Measurements from ENCODE around the gene MCF2L2.
"Not testable (repeated sequence)": the region's sequence is repeated elsewhere in the genome, so short reads cannot be mapped to it uniquely, and the experiment has no call there.

The MCF2L2 gene

GRCh38 chr3:183434992-183435391, 6.6 kb upstream of the MCF2L2 start:
- Mint-ChIP-seq H3K4me3 (no peak overlapping the region), H3K4me1 (peaks cover 31% of the 10 kb centered on the region), H3K27ac (no peak overlapping the region), H3K36me3 (ENCODE audit: low read depth) (no peaks in the 10 kb centered on the region), H3K9me3 (no peaks in the 10 kb centered on the region), H3K27me3 (peaks cover 2% of the 10 kb centered on the region)
- ATAC-seq: no peak
- no peak for DNase-seq

- DNase-seq: no peak
- Mint-ChIP-seq H3K27me3 (peaks cover 5% of the 10 kb centered on the region), H3K9me3 (no peaks in the 10 kb centered on the region), H3K4me3 (no peak overlapping the region), H3K4me1 (peaks cover 33% of the 10 kb centered on the region), H3K36me3 (ENCODE audit: low read depth) (no peaks in the 10 kb centered on the region), H3K27ac (no peak overlapping the region)
- no peak for ATAC-seq
Measured at GRCh38 chr3:183434503-183434902, 6.1 kb upstream of the MCF2L2 start.

DNA sequence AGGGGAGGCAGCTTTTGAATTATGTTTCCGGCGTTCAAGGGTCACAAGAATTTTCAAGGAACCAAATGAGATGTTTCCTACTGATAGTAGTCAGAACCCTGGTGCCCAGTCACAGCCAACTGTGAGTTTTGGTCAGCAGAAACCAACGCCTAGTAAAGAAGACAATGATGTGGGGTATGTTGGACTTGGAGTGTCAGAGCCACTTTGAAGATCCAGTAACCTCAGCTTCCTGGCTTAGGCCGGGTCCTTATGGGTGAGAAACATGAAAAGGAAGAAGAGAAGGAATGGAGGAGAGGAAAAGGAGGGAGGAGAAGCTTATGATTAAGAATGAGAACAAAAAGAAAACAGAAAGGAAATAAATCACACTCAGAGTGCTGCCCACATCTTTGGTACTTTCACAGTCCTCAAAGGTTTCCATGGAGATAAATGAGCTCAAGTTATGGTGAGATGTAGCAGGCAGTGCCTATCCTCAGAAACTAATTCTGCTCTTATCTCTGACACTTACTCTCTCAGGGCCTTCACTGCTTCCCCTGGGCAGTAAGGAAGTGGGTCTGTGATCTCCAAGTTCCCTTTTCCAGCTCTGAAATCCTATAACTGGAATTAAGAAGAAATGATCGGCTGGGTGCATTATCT, 2.0 kb upstream of the MCF2L2 start:
- peak; percentile 78 for ATAC-seq
- no peak overlapping the region for H3K4me3 Mint-ChIP-seq
- no peaks in the 10 kb centered on the region for H3K36me3 Mint-ChIP-seq (ENCODE audit: low read depth)
- peaks cover 43% of the 10 kb centered on the region for H3K4me1 Mint-ChIP-seq
- H3K9me3 Mint-ChIP-seq: no peaks in the 10 kb centered on the region
- H3K27ac Mint-ChIP-seq: peak overlapping the region; percentile 75
- no peak for DNase-seq
- peaks cover 20% of the 10 kb centered on the region for H3K27me3 Mint-ChIP-seq

GRCh38 chr3:183427876-183428446, 458 bp downstream of the MCF2L2 start:
- H3K4me1 Mint-ChIP-seq: peaks cover 52% of the 10 kb centered on the region
- no peaks in the 10 kb centered on the region for H3K9me3 Mint-ChIP-seq
- DNase-seq (peak; percentile 42), ATAC-seq (peak; percentile 6)
- H3K27me3 Mint-ChIP-seq: peaks cover 20% of the 10 kb centered on the region
- no peak overlapping the region for H3K27ac Mint-ChIP-seq
- no peaks in the 10 kb centered on the region for H3K36me3 Mint-ChIP-seq (ENCODE audit: low read depth)
- peak overlapping the region; percentile 85 for H3K4me3 Mint-ChIP-seq

DNA sequence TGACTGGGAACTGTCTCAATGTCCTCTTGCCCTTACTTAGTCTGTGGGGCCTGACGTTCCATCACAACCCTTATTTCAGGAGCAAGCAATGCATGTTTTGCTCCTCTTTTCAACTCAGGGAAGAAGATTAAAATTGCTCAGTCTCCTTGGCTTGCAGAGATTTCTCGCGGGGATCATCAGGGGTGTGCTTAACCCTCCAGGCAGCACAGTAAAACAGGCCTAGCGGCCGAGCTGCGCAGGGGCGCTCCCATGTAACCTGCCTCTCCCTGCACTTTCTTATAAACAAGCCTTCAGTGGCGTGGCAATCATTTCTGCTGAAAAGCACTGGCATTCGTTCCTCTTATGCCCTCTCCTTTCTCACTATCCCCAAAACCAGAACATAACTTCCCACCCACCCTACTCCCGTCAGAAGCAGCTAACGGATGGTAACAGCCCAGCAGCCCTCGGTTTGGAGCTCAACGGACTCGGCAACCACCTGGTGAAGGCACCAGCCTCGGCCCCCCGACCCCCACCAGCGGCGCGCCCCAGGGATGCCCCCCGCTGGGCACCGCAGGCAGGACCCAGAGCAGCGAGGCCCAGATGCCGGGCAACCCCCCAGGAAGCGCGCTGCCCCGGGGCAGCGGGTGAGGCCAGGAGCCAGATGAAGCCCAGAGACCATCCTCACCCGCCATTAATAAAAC, 1.1 kb downstream of the MCF2L2 start:
- peaks cover 52% of the 10 kb centered on the region for H3K4me1 Mint-ChIP-seq

DNA sequence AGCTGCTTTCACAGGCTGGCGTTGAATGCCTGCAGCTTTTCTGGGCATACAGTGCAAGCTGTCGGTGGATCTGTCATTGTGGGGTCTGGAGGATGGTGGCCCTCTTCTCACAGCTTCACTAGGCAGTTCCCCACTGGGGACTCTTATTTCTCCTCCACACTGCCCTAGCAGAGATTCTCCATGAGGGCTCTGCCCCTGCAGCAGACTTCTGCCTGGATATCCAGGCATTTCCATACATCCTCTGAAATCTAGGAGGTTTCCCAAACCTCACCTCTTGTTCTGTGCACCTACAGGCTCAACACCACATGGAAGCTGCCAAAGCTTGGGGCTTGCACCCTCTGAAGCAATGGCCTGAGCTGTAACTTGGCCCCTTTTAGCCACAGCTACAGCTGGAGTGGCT, 9.6 kb downstream of the MCF2L2 start:
- H3K27me3 Mint-ChIP-seq, H3K4me1 Mint-ChIP-seq, ATAC-seq, DNase-seq, H3K27ac Mint-ChIP-seq, H3K4me3 Mint-ChIP-seq: not testable (repeated sequence)
- H3K9me3 Mint-ChIP-seq: peaks cover 32% of the 10 kb centered on the region
- H3K36me3 Mint-ChIP-seq (ENCODE audit: low read depth): peaks cover 18% of the 10 kb centered on the region

More for the DNA sequence above, 1.1 kb downstream of the MCF2L2 start:
- H3K27me3 Mint-ChIP-seq: peaks cover 22% of the 10 kb centered on the region
- no peak for ATAC-seq
- no peaks in the 10 kb centered on the region for H3K36me3 Mint-ChIP-seq (ENCODE audit: low read depth)
- peak overlapping the region; percentile 85 for H3K4me3 Mint-ChIP-seq
- no peak for DNase-seq
- peak overlapping the region; percentile 48 for H3K27ac Mint-ChIP-seq
- peaks cover 2% of the 10 kb centered on the region for H3K9me3 Mint-ChIP-seq

DNA sequence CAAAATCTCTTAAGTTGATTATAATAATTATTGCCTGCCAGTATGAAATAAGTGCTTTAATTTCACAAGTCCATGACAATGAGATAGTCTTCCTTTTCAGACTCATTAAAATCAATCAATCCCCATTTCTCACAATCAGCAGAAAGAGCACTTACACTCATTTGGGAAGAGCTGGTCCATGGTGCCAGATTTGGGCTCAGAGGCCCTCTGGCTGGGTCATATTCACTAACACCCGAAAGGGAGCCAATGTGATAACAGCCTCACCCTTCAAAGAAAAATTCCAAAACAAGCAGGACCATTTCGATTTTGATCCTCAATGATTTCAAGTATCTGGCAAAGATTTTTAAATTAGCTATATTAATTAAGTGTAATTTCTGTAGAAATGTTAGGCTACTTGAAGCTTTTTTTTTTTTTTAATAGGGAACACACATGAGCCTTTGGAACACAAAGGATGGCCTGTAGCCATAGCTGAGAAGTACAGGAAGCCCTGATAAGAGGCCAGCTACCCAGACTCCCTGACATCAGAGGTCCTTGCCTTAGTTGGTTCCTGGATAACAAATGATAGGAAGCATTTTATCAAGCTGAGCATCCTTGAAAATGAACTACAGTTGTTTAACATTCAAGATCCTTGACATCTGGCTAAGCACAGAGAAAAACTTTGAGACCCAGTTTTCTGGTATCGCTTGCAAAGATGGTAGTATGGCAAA, 17.1 kb downstream of the MCF2L2 start:
- H3K36me3 Mint-ChIP-seq (ENCODE audit: low read depth): no peaks in the 10 kb centered on the region
- ATAC-seq (no peak), DNase-seq (no peak)
- H3K27me3 Mint-ChIP-seq: peaks cover 4% of the 10 kb centered on the region
- no peak overlapping the region for H3K4me3 Mint-ChIP-seq
- no peaks in the 10 kb centered on the region for H3K4me1 Mint-ChIP-seq
- H3K9me3 Mint-ChIP-seq: no peaks in the 10 kb centered on the region
- no peak overlapping the region for H3K27ac Mint-ChIP-seq

DNA sequence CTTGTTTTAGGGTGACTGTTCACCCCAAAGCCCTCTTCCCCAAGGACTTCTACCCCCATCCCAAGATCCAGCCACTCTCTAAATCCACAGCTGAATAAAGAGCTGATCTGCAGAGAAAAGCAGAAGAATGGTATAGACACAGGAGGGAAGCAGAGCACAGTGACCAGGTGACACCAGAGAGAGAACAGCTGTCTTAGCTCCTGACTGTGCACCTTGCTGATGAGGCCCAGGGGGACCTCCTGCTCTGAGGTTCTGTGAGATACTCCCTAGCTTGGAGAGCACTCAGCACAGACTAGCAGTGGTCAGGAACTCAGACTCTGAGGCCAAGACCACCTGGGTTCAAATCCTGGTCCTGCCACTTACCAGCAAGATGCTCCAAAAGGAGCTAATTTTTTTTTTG, 17.7 kb downstream of the MCF2L2 start:
- H3K36me3 Mint-ChIP-seq (ENCODE audit: low read depth): no peaks in the 10 kb centered on the region
- H3K27me3 Mint-ChIP-seq: peaks cover 4% of the 10 kb centered on the region
- H3K4me3 Mint-ChIP-seq: no peak overlapping the region
- DNase-seq: no peak
- no peaks in the 10 kb centered on the region for H3K4me1 Mint-ChIP-seq
- no peak overlapping the region for H3K27ac Mint-ChIP-seq
- ATAC-seq: no peak
- H3K9me3 Mint-ChIP-seq: no peaks in the 10 kb centered on the region

DNA sequence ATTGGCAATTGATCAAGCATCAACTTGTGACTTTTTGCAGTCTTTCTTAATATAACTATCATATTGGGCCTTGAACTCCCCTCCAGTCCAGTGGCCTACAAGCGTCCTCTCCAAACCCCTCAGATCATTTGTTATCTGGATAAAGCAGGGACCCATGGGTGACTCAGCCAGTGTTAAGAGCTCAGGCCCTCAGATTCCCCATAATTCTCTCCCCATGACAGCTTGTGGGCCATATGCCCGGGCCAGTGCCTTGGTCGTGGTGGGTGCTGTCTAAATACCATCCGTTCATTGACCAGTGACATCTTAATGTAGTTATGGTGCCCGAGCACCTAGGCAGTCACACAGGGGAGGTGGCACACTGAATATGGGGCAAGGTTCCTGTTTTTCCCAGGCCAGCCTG, 18.1 kb downstream of the MCF2L2 start:
- no peak overlapping the region for H3K4me3 Mint-ChIP-seq
- H3K27ac Mint-ChIP-seq: no peak overlapping the region
- no peaks in the 10 kb centered on the region for H3K4me1 Mint-ChIP-seq
- DNase-seq (no peak), ATAC-seq (no peak)
- no peaks in the 10 kb centered on the region for H3K27me3 Mint-ChIP-seq
- H3K9me3 Mint-ChIP-seq: no peaks in the 10 kb centered on the region
- H3K36me3 Mint-ChIP-seq (ENCODE audit: low read depth): no peaks in the 10 kb centered on the region

DNA sequence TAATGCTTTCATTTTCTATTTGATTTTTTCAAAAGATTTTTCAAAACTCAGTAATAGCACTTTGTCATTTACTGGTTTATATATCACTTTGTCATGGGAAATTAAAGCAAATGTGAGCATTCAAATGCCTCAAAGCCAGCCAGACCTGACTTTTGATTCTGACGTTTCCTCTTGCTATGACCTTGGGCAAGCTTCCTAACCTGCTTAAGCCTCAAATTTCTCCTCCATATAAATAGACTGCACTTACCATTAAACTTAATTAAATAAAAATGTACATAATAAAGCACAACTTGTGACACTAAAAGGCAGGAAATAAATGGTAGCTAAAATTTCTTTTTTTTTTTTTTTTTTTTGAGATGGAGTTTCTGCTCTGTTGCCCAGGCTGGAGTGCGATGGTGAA, 19.2 kb downstream of the MCF2L2 start:
- no peak overlapping the region for H3K27ac Mint-ChIP-seq
- H3K36me3 Mint-ChIP-seq (ENCODE audit: low read depth): no peaks in the 10 kb centered on the region
- no peaks in the 10 kb centered on the region for H3K27me3 Mint-ChIP-seq
- DNase-seq (no peak), ATAC-seq (no peak)
- no peaks in the 10 kb centered on the region for H3K9me3 Mint-ChIP-seq
- H3K4me3 Mint-ChIP-seq: no peak overlapping the region
- H3K4me1 Mint-ChIP-seq: no peaks in the 10 kb centered on the region

- DNase-seq (no peak), ATAC-seq (no peak)
- Mint-ChIP-seq H3K36me3 (ENCODE audit: low read depth) (no peaks in the 10 kb centered on the region), H3K4me1 (peaks cover 2% of the 10 kb centered on the region), H3K27me3 (no peaks in the 10 kb centered on the region), H3K9me3 (no peaks in the 10 kb centered on the region), H3K4me3 (no peak overlapping the region), H3K27ac (no peak overlapping the region)
Measured at GRCh38 chr3:183401678-183402077, 26.7 kb downstream of the MCF2L2 start.

GRCh38 chr3:183400352-183400751, 28.1 kb downstream of the MCF2L2 start:
- no peak overlapping the region for H3K4me3 Mint-ChIP-seq
- peaks cover 2% of the 10 kb centered on the region for H3K4me1 Mint-ChIP-seq

GRCh38 chr3:183396662-183397391, 31.6 kb downstream of the MCF2L2 start:
- H3K4me1 Mint-ChIP-seq: no peaks in the 10 kb centered on the region
- ATAC-seq (no peak), DNase-seq (no peak)
- H3K27ac Mint-ChIP-seq: no peak overlapping the region
- no peaks in the 10 kb centered on the region for H3K9me3 Mint-ChIP-seq
- no peak overlapping the region for H3K4me3 Mint-ChIP-seq
- H3K27me3 Mint-ChIP-seq: no peaks in the 10 kb centered on the region
- no peaks in the 10 kb centered on the region for H3K36me3 Mint-ChIP-seq (ENCODE audit: low read depth)

More at GRCh38 chr3:183400352-183400751, 28.1 kb downstream of the MCF2L2 start:
- Mint-ChIP-seq H3K9me3 (no peaks in the 10 kb centered on the region), H3K27me3 (no peaks in the 10 kb centered on the region), H3K36me3 (ENCODE audit: low read depth) (no peaks in the 10 kb centered on the region), H3K27ac (no peak overlapping the region)
- DNase-seq: no peak
- ATAC-seq: no peak

- Mint-ChIP-seq H3K4me3 (no peak overlapping the region), H3K27me3 (no peaks in the 10 kb centered on the region), H3K4me1 (peaks cover 4% of the 10 kb centered on the region), H3K36me3 (ENCODE audit: low read depth) (no peaks in the 10 kb centered on the region), H3K9me3 (no peaks in the 10 kb centered on the region), H3K27ac (no peak overlapping the region)
- DNase-seq (no peak), ATAC-seq (no peak)
Measured at GRCh38 chr3:183394150-183394549, 34.3 kb downstream of the MCF2L2 start.

Data from activated naive CD8-positive, alpha-beta T cell treated with anti-CD3 and anti-CD28 coated beads, Interleukin-2, amount 50 U/mL, for 24 hours (primary cell).